ENCODE measurements around the gene CDH16.

CDH16 gene

DNA sequence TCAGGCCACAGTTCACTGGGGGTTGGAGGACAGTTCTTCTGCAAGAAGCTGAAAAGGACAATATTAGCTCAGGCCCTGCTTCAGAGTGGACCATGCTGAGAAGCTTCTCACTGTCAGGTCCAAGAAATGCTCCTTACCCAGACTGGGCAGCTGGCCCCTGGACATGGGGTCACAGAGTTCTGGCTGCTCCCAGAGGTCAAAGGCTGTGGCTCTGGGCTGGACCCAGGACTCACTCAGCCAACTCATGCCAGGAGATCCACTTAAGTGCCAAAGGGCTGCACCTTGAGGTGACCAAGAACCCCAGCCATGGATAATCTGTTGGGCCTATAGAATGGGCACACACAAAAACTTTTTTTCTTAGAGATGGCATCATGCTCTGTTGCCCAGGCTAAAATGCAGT is 20.7 kb upstream of the CDH16 start:
- Histone ChIP-seq H3F3A (ENCODE audit: insufficient read depth, low read length) (no peaks in the 10 kb centered on the region), H3K4me2 (ENCODE audit: low read length) (no peak overlapping the region), H4K20me1 (ENCODE audit: insufficient read depth, low read length) (no peaks in the 10 kb centered on the region), H3K27ac (ENCODE audit: low read depth, low read length, poor library complexity, severe bottlenecking) (no peak overlapping the region), H3K79me2 (ENCODE audit: insufficient read depth, low read length) (no peaks in the 10 kb centered on the region), H3K27me3 (ENCODE audit: insufficient read depth, low read length) (no peaks in the 10 kb centered on the region), H3K9me2 (ENCODE audit: low read depth, low read length) (no peaks in the 10 kb centered on the region), H3K4me1 (ENCODE audit: insufficient read depth, low read length, severe bottlenecking) (peaks cover 12% of the 10 kb centered on the region), H3K36me3 (ENCODE audit: insufficient read depth, low read length) (peaks cover 18% of the 10 kb centered on the region; the same call in 1 of the 2 replicates), H3K9me3 (ENCODE audit: low read length) (no peaks in the 10 kb centered on the region), H3K4me3 (ENCODE audit: low read depth, low read length, poor library complexity, severe bottlenecking) (no peak overlapping the region), H3K9ac (ENCODE audit: low read length) (no peak overlapping the region), H2AFZ (ENCODE audit: low read length) (no peak overlapping the region)
- TF ChIP-seq EZH2 (IDR thresholded peaks at IDR 0.05; ENCODE audit: borderline replicate concordance, low read length) = no peak
- TF ChIP-seq, protein P1, sequence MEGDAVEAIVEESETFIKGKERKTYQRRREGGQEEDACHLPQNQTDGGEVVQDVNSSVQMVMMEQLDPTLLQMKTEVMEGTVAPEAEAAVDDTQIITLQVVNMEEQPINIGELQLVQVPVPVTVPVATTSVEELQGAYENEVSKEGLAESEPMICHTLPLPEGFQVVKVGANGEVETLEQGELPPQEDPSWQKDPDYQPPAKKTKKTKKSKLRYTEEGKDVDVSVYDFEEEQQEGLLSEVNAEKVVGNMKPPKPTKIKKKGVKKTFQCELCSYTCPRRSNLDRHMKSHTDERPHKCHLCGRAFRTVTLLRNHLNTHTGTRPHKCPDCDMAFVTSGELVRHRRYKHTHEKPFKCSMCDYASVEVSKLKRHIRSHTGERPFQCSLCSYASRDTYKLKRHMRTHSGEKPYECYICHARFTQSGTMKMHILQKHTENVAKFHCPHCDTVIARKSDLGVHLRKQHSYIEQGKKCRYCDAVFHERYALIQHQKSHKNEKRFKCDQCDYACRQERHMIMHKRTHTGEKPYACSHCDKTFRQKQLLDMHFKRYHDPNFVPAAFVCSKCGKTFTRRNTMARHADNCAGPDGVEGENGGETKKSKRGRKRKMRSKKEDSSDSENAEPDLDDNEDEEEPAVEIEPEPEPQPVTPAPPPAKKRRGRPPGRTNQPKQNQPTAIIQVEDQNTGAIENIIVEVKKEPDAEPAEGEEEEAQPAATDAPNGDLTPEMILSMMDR (IDR thresholded peaks at IDR 0.05; ENCODE audit: low read length) = no peak

DNA sequence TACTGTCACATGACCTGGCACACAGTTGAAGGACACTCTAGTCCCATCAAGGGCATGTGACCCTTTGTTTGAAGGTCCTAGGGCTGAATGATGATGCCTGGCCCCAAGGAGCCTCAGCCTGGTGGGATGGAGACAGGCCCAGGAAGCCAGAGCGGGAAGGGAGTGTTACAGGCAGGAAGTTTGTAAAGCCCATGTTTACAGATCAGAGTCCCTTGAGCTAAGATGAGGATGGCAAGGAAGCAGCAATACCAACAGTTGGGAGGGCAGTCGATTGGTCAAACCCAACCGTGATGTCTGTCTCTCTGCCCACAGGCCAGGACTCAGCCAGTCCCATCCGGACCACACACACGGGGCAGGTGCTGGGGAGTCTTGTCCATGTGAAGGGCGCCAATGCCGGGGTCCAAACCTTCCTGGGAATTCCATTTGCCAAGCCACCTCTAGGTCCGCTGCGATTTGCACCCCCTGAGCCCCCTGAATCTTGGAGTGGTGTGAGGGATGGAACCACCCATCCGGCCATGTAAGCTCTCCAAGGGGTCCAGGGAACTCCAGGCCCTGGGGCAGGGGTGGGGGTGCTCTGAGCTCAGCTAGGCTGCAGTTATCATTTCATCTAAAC is 19.1 kb upstream of the CDH16 start:
- TF ChIP-seq EZH2 (IDR thresholded peaks at IDR 0.05; ENCODE audit: borderline replicate concordance, low read length) = no peak
- TF ChIP-seq, protein P1 (IDR thresholded peaks at IDR 0.05; ENCODE audit: low read length) = no peak
- H3K79me2 ChIP-seq (ENCODE audit: insufficient read depth, low read length) = no peaks in the 10 kb centered on the region

DNA sequence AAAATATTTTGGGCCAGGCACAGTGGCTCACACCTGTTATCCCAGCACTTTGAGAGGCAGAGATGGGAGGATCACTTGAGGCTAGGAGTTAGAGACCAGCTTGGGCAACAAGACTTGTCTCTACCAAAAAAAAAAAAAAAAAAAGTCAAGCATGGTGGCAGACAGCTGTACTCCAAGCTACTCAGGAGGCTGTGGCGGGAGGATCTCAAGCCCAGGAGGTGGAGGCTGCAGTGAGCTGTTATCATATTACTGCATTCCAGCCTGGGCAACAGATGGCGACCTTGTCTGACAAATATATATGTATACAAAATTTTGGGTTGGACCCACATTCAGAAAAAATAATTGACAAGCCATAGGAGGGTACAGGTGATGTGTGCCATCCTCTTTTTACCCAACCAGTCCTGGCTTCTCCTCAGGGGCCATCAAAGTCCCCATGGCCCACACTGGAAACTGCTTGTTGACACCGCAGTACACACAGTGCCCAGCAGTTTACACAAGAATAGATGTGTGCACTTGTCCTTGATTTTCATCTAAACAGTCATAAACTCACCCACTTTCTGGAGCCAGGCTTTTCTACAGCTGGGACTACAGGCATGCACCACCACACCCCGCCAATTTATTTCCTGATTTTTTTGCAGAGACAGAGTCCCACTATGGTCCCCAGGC is 18.3 kb upstream of the CDH16 start:
- Histone ChIP-seq H3K4me3 (ENCODE audit: low read depth, low read length, poor library complexity, severe bottlenecking) (no peak overlapping the region), H3K9me3 (ENCODE audit: low read length) (no peaks in the 10 kb centered on the region), H3K4me2 (ENCODE audit: low read length) (no peak overlapping the region), H3K9me2 (ENCODE audit: low read depth, low read length) (no peaks in the 10 kb centered on the region), H4K20me1 (ENCODE audit: insufficient read depth, low read length) (no peaks in the 10 kb centered on the region), H3K9ac (ENCODE audit: low read length) (no peak overlapping the region), H2AFZ (ENCODE audit: low read length) (no peak overlapping the region), H3K27me3 (ENCODE audit: insufficient read depth, low read length) (no peaks in the 10 kb centered on the region), H3K79me2 (ENCODE audit: insufficient read depth, low read length) (no peaks in the 10 kb centered on the region), H3K36me3 (ENCODE audit: insufficient read depth, low read length) (peaks cover 11% of the 10 kb centered on the region; the same call in 1 of the 2 replicates), H3K27ac (ENCODE audit: low read depth, low read length, poor library complexity, severe bottlenecking) (no peak overlapping the region), H3F3A (ENCODE audit: insufficient read depth, low read length) (no peaks in the 10 kb centered on the region), H3K4me1 (ENCODE audit: insufficient read depth, low read length, severe bottlenecking) (peaks cover 23% of the 10 kb centered on the region)
- no peak for TF ChIP-seq EZH2 (IDR thresholded peaks at IDR 0.05; ENCODE audit: borderline replicate concordance, low read length)
- TF ChIP-seq, protein P1 (IDR thresholded peaks at IDR 0.05; ENCODE audit: low read length) = no peak

More for the DNA sequence above, 19.1 kb upstream of the CDH16 start:
- no peaks in the 10 kb centered on the region for H3F3A ChIP-seq (ENCODE audit: insufficient read depth, low read length)
- no peak overlapping the region for H3K4me3 ChIP-seq (ENCODE audit: low read depth, low read length, poor library complexity, severe bottlenecking)
- H4K20me1 ChIP-seq (ENCODE audit: insufficient read depth, low read length) = no peaks in the 10 kb centered on the region
- no peak overlapping the region for H3K4me2 ChIP-seq (ENCODE audit: low read length)
- no peak overlapping the region for H2AFZ ChIP-seq (ENCODE audit: low read length)
- H3K9ac ChIP-seq (ENCODE audit: low read length) = no peak overlapping the region
- peaks cover 11% of the 10 kb centered on the region; the same call in 1 of the 2 replicates for H3K36me3 ChIP-seq (ENCODE audit: insufficient read depth, low read length)
- no peaks in the 10 kb centered on the region for H3K9me2 ChIP-seq (ENCODE audit: low read depth, low read length)
- H3K4me1 ChIP-seq (ENCODE audit: insufficient read depth, low read length, severe bottlenecking) = peaks cover 21% of the 10 kb centered on the region
- H3K9me3 ChIP-seq (ENCODE audit: low read length) = no peaks in the 10 kb centered on the region
- no peak overlapping the region for H3K27ac ChIP-seq (ENCODE audit: low read depth, low read length, poor library complexity, severe bottlenecking)
- no peaks in the 10 kb centered on the region for H3K27me3 ChIP-seq (ENCODE audit: insufficient read depth, low read length)

All from OCI-LY1 (cell line).